Activated T-cell treated with anti-CD3 and anti-CD28 coated beads, Interleukin-2, amount 50 U/mL, for 48 hours (primary cell): ENCODE results near the gene ESPNL.
"Not testable (repeated sequence)": the region's sequence is repeated elsewhere in the genome, so short reads cannot be mapped to it uniquely, and the experiment has no call there.

Source experiments
- DNase-seq, 2 experiments: peaks; one replicate each; pipeline ENCODE4 v3.0.0-alpha.2; 2020

ESPNL gene

GRCh38 chr2:238161291-238162051, 61.3 kb downstream of the ESPNL start:
- no peak for DNase-seq

- DNase-seq, result no peak
Measured at GRCh38 chr2:238162251-238162845, 62.2 kb downstream of the ESPNL start.

GRCh38 chr2:238162846-238163441, 62.8 kb downstream of the ESPNL start:
- no peak for DNase-seq

- no peak for DNase-seq
Measured at GRCh38 chr2:238163481-238164198, 63.5 kb downstream of the ESPNL start.

GRCh38 chr2:238164906-238165287, 64.8 kb downstream of the ESPNL start:
- no peak for DNase-seq

- no peak for DNase-seq
Measured at GRCh38 chr2:238165288-238165921, 65.3 kb downstream of the ESPNL start.

- no peak for DNase-seq
Measured at GRCh38 chr2:238166391-238167343, 66.5 kb downstream of the ESPNL start.

GRCh38 chr2:238167344-238167715, 67.2 kb downstream of the ESPNL start:
- DNase-seq, result no peak

- no peak for DNase-seq
Measured at GRCh38 chr2:238167761-238168160, 67.6 kb downstream of the ESPNL start.

- no peak for DNase-seq
Measured at GRCh38 chr2:238168196-238169047, 68.3 kb downstream of the ESPNL start.

- no peak for DNase-seq
Measured at GRCh38 chr2:238169048-238169707, 69.0 kb downstream of the ESPNL start.

- no peak for DNase-seq
Measured at GRCh38 chr2:238169708-238170251, 69.6 kb downstream of the ESPNL start.

GRCh38 chr2:238170386-238171071, 70.4 kb downstream of the ESPNL start:
- no peak for DNase-seq

- not testable (repeated sequence) for DNase-seq
Measured at GRCh38 chr2:238171072-238171431, 70.9 kb downstream of the ESPNL start.

GRCh38 chr2:238171575-238172187, 71.5 kb downstream of the ESPNL start:
- no peak for DNase-seq

- DNase-seq, result no peak
Measured at GRCh38 chr2:238172439-238172838, 72.3 kb downstream of the ESPNL start.

GRCh38 chr2:238173692-238174091, 73.6 kb downstream of the ESPNL start:
- no peak for DNase-seq

GRCh38 chr2:238174291-238174690, 74.2 kb downstream of the ESPNL start:
- no peak for DNase-seq

- DNase-seq, result no peak
Measured at GRCh38 chr2:238174701-238175100, 74.6 kb downstream of the ESPNL start.
